Measurements from ENCODE around the gene PLEKHM2. TPM values are rescaled to one million over a fixed set of nuclear protein-coding genes. Genes with fewer than 3 reads are reported as not detected.
A peak's percentile ranks its signal among the peaks of the same experiment; 100 is the strongest.

PLEKHM2 gene
- polyA plus RNA-seq, 1 donor (not counting 4 experiments of a cell fraction or from before 2014, with no cell fraction given) = 30.0 TPM

DNA sequence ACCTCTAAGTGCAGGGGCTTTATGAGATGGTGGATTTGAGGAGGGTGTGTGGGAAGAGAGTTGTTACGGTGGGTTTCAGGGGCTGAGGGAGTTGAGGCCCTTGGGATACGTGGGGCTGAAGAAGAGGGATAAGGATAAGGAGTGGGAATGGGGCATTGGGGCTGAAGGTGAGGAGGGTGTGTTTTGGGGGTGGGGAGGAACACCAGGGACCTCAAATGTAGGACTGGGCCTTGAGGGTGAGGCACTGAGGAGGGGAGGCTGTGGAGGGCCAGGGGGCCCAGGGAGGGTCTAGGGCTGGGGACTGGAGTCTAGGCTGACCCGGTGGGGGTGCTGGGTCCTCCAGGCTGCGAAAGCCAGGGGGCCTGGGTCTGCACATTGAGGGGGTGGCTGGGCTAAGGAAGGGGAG is 1.2 kb upstream of the PLEKHM2 start:
- peak overlapping the region; percentile 93 for H3K27ac ChIP-seq (ENCODE audit: control insufficient read depth, insufficient read depth, low read length)
- H3K9ac ChIP-seq (ENCODE audit: control insufficient read depth, extremely low read depth, insufficient read depth, low read length) = no peak overlapping the region
- H3K9me3 ChIP-seq (ENCODE audit: control insufficient read depth, low read depth, low read length) = no peaks in the 10 kb centered on the region
- no peak for TF ChIP-seq EZH2 (IDR thresholded peaks at IDR 0.05; ENCODE audit: low read length)
- no peaks in the 10 kb centered on the region for H3K9me1 ChIP-seq (ENCODE audit: control insufficient read depth, extremely low read depth, insufficient read depth, low read length)
- no peak overlapping the region for H3K4me2 ChIP-seq (ENCODE audit: control insufficient read depth, extremely low read depth, insufficient read depth, low read depth, low read length)
- peaks cover 38% of the 10 kb centered on the region for H3K79me2 ChIP-seq (ENCODE audit: control insufficient read depth, insufficient read depth, low read length)
- FAIRE-seq (no peak), DNase-seq (ENCODE audit: low read depth, low spot score) (no peak)
- no peaks in the 10 kb centered on the region for H3K27me3 ChIP-seq (ENCODE audit: control insufficient read depth, extremely low read depth, insufficient read depth, low read length)
- no peak overlapping the region for H3K4me3 ChIP-seq (ENCODE audit: control insufficient read depth in 2 of 3, extremely low read depth in 1 of 3, insufficient read depth in 2 of 3, low read depth in 1 of 3, low read length in 3 of 3)
- H2AFZ ChIP-seq (ENCODE audit: control insufficient read depth, low read length) = no peak overlapping the region
- dilution Hi-C loops (cut with MboI; ENCODE audit: extremely low pct_ligation_motif_present, low sequenced_read_pairs) = no loop called here
- no peaks in the 10 kb centered on the region for H3K36me3 ChIP-seq (ENCODE audit: control insufficient read depth in 2 of 2, extremely low read depth in 1 of 2, insufficient read depth in 2 of 2, low read length in 2 of 2)
- peaks cover 55% of the 10 kb centered on the region for H3K4me1 ChIP-seq (ENCODE audit: control insufficient read depth, extremely low read depth, insufficient read depth, low read length)
- H4K20me1 ChIP-seq (ENCODE audit: control insufficient read depth, extremely low read depth, insufficient read depth, low read length) = peaks cover 3% of the 10 kb centered on the region

DNA sequence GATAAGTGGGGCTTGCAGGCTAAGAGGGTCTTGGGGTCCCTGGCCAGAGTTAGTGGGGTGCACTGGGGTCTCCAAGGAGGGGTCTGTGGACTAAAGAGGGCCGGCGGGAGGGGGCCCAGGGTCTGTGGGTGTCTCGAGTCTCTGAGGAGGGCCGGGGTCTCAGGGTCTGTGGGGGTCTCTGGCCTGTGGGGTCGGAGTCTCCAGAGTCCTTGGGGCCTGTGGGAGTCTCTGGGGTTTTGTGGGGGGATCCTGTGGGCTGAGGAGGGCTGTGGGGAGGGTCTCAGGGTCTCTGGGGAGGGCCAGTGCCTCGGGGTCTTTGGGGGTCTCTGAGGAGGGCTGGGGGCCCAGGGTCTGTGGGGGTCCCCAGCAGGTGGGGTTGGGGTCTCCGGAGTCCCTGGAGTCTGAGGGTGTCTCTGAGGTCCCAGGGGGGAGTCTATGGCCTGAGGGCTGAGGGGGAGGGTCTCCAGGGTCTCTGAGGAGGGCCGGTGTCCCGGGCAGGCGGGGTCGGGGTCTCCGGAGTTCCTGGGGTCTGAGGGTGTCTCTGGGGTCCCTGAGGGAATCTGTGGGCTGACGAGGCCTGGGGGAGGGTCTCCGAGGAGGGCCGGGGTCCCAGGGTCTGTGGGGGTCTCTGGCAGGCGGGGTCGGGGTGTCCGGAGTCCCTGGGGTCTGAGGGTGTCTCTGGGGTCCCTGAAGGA is 628 bp upstream of the PLEKHM2 start:
- Histone ChIP-seq H3K36me3 (ENCODE audit: control insufficient read depth in 2 of 2, extremely low read depth in 1 of 2, insufficient read depth in 2 of 2, low read length in 2 of 2) (no peaks in the 10 kb centered on the region), H3K4me3 (ENCODE audit: control insufficient read depth in 2 of 3, extremely low read depth in 1 of 3, insufficient read depth in 2 of 3, low read depth in 1 of 3, low read length in 3 of 3) (peak overlapping the region; percentile 51 to 78 (median 72)), H3K4me1 (ENCODE audit: control insufficient read depth, extremely low read depth, insufficient read depth, low read length) (peaks cover 55% of the 10 kb centered on the region), H2AFZ (ENCODE audit: control insufficient read depth, low read length) (peak overlapping the region; percentile 56), H3K9me1 (ENCODE audit: control insufficient read depth, extremely low read depth, insufficient read depth, low read length) (no peaks in the 10 kb centered on the region), H4K20me1 (ENCODE audit: control insufficient read depth, extremely low read depth, insufficient read depth, low read length) (peaks cover 3% of the 10 kb centered on the region), H3K9ac (ENCODE audit: control insufficient read depth, extremely low read depth, insufficient read depth, low read length) (peak overlapping the region; percentile 93), H3K27me3 (ENCODE audit: control insufficient read depth, extremely low read depth, insufficient read depth, low read length) (no peaks in the 10 kb centered on the region), H3K4me2 (ENCODE audit: control insufficient read depth, extremely low read depth, insufficient read depth, low read depth, low read length) (peak overlapping the region; percentile 81), H3K79me2 (ENCODE audit: control insufficient read depth, insufficient read depth, low read length) (peaks cover 44% of the 10 kb centered on the region), H3K9me3 (ENCODE audit: control insufficient read depth, low read depth, low read length) (no peaks in the 10 kb centered on the region), H3K27ac (ENCODE audit: control insufficient read depth, insufficient read depth, low read length) (peak overlapping the region; percentile 93)
- TF ChIP-seq, protein P1, sequence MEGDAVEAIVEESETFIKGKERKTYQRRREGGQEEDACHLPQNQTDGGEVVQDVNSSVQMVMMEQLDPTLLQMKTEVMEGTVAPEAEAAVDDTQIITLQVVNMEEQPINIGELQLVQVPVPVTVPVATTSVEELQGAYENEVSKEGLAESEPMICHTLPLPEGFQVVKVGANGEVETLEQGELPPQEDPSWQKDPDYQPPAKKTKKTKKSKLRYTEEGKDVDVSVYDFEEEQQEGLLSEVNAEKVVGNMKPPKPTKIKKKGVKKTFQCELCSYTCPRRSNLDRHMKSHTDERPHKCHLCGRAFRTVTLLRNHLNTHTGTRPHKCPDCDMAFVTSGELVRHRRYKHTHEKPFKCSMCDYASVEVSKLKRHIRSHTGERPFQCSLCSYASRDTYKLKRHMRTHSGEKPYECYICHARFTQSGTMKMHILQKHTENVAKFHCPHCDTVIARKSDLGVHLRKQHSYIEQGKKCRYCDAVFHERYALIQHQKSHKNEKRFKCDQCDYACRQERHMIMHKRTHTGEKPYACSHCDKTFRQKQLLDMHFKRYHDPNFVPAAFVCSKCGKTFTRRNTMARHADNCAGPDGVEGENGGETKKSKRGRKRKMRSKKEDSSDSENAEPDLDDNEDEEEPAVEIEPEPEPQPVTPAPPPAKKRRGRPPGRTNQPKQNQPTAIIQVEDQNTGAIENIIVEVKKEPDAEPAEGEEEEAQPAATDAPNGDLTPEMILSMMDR (optimal IDR thresholded peaks at IDR 0.05 in 1 of 3, IDR thresholded peaks at IDR 0.05 in 1 of 3, conservative IDR thresholded peaks at IDR 0.05 in 1 of 3; ENCODE audit: extremely low read depth in 1 of 3, insufficient read depth in 2 of 3, low read length in 3 of 3) = no peak
- TF ChIP-seq EZH2 (IDR thresholded peaks at IDR 0.05; ENCODE audit: low read length) = no peak
- dilution Hi-C loops (cut with MboI; ENCODE audit: extremely low pct_ligation_motif_present, low sequenced_read_pairs) = no loop called here
- FAIRE-seq (no peak), DNase-seq (ENCODE audit: low read depth, low spot score) (no peak)

All from keratinocyte (primary cell).